RPMI7951 (cell line): ENCODE data around the gene ZMYND10. TPM values are rescaled to one million over a fixed set of nuclear protein-coding genes. Genes with fewer than 3 reads are reported as not detected.

Experiments used
- DNase-seq: peaks from one replicate; pipeline ENCODE4 v3.0.0-alpha.2; 2012; ENCODE audit warnings: low read depth
- total RNA-seq: library from RNA; depleted of rRNA; stranded (reverse); fragments of >200 nt; shearing (Covaris generic); gene quantifications from 2 replicates; pipeline ENCODE4 v1.2.3, GENCODE V29; 2014

The ZMYND10 gene
- total RNA-seq, 1 experiment from 2014 or later, result 2.9 TPM

- DNase-seq, result no peak
These were observed 25.7 kb upstream of the ZMYND10 start for GRCh38 chr3:50371133-50371685.

- no peak for DNase-seq
These were observed 25.1 kb upstream of the ZMYND10 start for GRCh38 chr3:50370594-50370993.

GRCh38 chr3:50369012-50369670 is 23.6 kb upstream of the ZMYND10 start:
- no peak for DNase-seq

- DNase-seq, result no peak
These were observed 20.3 kb upstream of the ZMYND10 start for GRCh38 chr3:50365842-50366220.

- DNase-seq, result peak; percentile 56
These were observed 19.7 kb upstream of the ZMYND10 start for GRCh38 chr3:50365080-50365841.

- DNase-seq, result peak; percentile 18
These were observed 19.1 kb upstream of the ZMYND10 start for GRCh38 chr3:50364573-50365079.

GRCh38 chr3:50359760-50360110 is 14.2 kb upstream of the ZMYND10 start:
- DNase-seq, result no peak

GRCh38 chr3:50358911-50359759 is 13.6 kb upstream of the ZMYND10 start, which contains the start of gene TMEM115:
Gene TMEM115, minus strand, starts transcription at chr3:50359521. Its CDS starts 458 bp downstream, at chr3:50359063.
- DNase-seq, result peak; percentile 99

GRCh38 chr3:50358355-50358910 is 12.9 kb upstream of the ZMYND10 start:
- DNase-seq, result no peak

GRCh38 chr3:50357481-50357880 is 11.9 kb upstream of the ZMYND10 start:
- no peak for DNase-seq

- DNase-seq, result peak; percentile 44
These were observed 11.0 kb upstream of the ZMYND10 start for GRCh38 chr3:50356553-50356952.

- DNase-seq, result no peak
These were observed 10.5 kb upstream of the ZMYND10 start for GRCh38 chr3:50355829-50356552.

- DNase-seq, result no peak
These were observed 9.3 kb upstream of the ZMYND10 start for GRCh38 chr3:50354850-50355249.

GRCh38 chr3:50354186-50354764 is 8.7 kb upstream of the ZMYND10 start:
- no peak for DNase-seq

- DNase-seq, result no peak
These were observed 7.9 kb upstream of the ZMYND10 start for GRCh38 chr3:50353245-50354004.

GRCh38 chr3:50352781-50353180 is 7.2 kb upstream of the ZMYND10 start:
- DNase-seq, result peak; percentile 35

- no peak for DNase-seq
These were observed 5.8 kb upstream of the ZMYND10 start for GRCh38 chr3:50351323-50351697.

- peak; percentile 95 for DNase-seq
These were observed 5.2 kb upstream of the ZMYND10 start, which contains the start of the genes CYB561D2 and NPRL2 for GRCh38 chr3:50350527-50351322. Gene CYB561D2, plus strand, starts transcription at chr3:50350862. Its CDS starts 572 bp downstream, at chr3:50351434. Gene NPRL2, minus strand, starts transcription at chr3:50350775. Its CDS starts 123 bp downstream, at chr3:50350652.

- no peak for DNase-seq
These were observed 4.6 kb upstream of the ZMYND10 start for GRCh38 chr3:50350213-50350526.
